ENCODE data around the gene WDR5. TPM values are rescaled to one million over a fixed set of nuclear protein-coding genes. Genes with fewer than 3 reads are reported as not detected.

Gene WDR5
- total and polyA plus RNA-seq, 10 donors = 13.8 to 31.3 (median 19.2) TPM

- H3K4me3 ChIP-seq = peak overlapping the region; percentile 74 to 95 (median 80)
- peak overlapping the region in 5 of 8 donors; percentile 43 to 94 (median 90) for H3K27ac ChIP-seq
- peaks cover 0 to 20% (median 17%) of the 10 kb centered on the region in 6 donors for H3K36me3 ChIP-seq
- H3K4me1 ChIP-seq = peaks cover 16 to 55% (median 48%) of the 10 kb centered on the region in 6 donors
- intact Hi-C loops (cut with DNase I; ENCODE audit: low total_unique reads) = loop anchor here (10.0 kb wide), 1 partner anchor 72 kb away; the partner anchor contains the start of gene BRD3
- no peaks in the 10 kb centered on the region for H3K9me3 ChIP-seq
- WGBS, 5 donors = 1 to 2% (median 1%) methylated on average over 62 to 93 of the region's 93 CpGs
- no peak for DNase-seq
- H3K27me3 ChIP-seq (replicated peaks in 1 of 7) = no peaks in the 10 kb centered on the region
- TF ChIP-seq POLR2AphosphoS5 (IDR thresholded peaks at IDR 0.05) (peak in 1 of 3 donors; percentile 36), CTCF (IDR thresholded peaks at IDR 0.05 in 8 of 11, conservative IDR thresholded peaks at IDR 0.05 in 3 of 11) (no peak)
Observed at GRCh38 chr9:134136118-134136995, 475 bp downstream of the WDR5 start.

GRCh38 chr9:134136996-134137299 lies 1.1 kb downstream of the WDR5 start:
- 49 to 60% (median 55%) methylated on average over 7 of the region's 7 CpGs for WGBS, 5 donors
- no peak for TF ChIP-seq CTCF (IDR thresholded peaks at IDR 0.05 in 8 of 11, conservative IDR thresholded peaks at IDR 0.05 in 3 of 11)
- TF ChIP-seq POLR2AphosphoS5 (IDR thresholded peaks at IDR 0.05) = no peak
- no peak for TF ChIP-seq POLR2A (IDR thresholded peaks at IDR 0.05)
- intact Hi-C loops (cut with DNase I; ENCODE audit: low total_unique reads) = loop anchor here (10.0 kb wide), 1 partner anchor 72 kb away; the partner anchor contains the start of gene BRD3
- peak overlapping the region; percentile 74 to 95 (median 80) for H3K4me3 ChIP-seq
- peak overlapping the region in 1 of 8 donors; percentile 94 for H3K27ac ChIP-seq
- H3K36me3 ChIP-seq = peaks cover 0 to 26% (median 23%) of the 10 kb centered on the region in 6 donors
- peaks cover 16 to 55% (median 48%) of the 10 kb centered on the region in 6 donors for H3K4me1 ChIP-seq
- no peaks in the 10 kb centered on the region for H3K27me3 ChIP-seq (replicated peaks in 1 of 7)
- no peaks in the 10 kb centered on the region for H3K9me3 ChIP-seq
- DNase-seq = no peak

- no peaks in the 10 kb centered on the region for H3K27me3 ChIP-seq (replicated peaks in 1 of 7)
- H3K9me3 ChIP-seq = no peaks in the 10 kb centered on the region
- H3K27ac ChIP-seq = no peak overlapping the region
- H3K36me3 ChIP-seq = peaks cover 0 to 39% (median 37%) of the 10 kb centered on the region in 6 donors
- no peak overlapping the region for H3K4me3 ChIP-seq
- intact Hi-C loops (cut with DNase I; ENCODE audit: low total_unique reads) = loop anchor here (10.0 kb wide), 1 partner anchor 73 kb away; the partner anchor contains the start of gene BRD3
- H3K4me1 ChIP-seq = peaks cover 16 to 55% (median 48%) of the 10 kb centered on the region in 6 donors
- TF ChIP-seq POLR2AphosphoS5 (IDR thresholded peaks at IDR 0.05) (no peak), POLR2A (IDR thresholded peaks at IDR 0.05) (no peak), CTCF (IDR thresholded peaks at IDR 0.05 in 8 of 11, conservative IDR thresholded peaks at IDR 0.05 in 3 of 11) (no peak)
- WGBS, 5 donors = 90 to 94% (median 93%) methylated on average over 10 of the region's 10 CpGs
- no peak for DNase-seq
Observed at GRCh38 chr9:134138292-134138691, 2.4 kb downstream of the WDR5 start.

GRCh38 chr9:134139081-134139480 lies 3.2 kb downstream of the WDR5 start:
- Histone ChIP-seq H3K36me3 (peaks cover under 1 to 47% (median 44%) of the 10 kb centered on the region in 6 donors), H3K4me1 (peaks cover 16 to 54% (median 44%) of the 10 kb centered on the region in 6 donors), H3K27ac (no peak overlapping the region), H3K9me3 (no peaks in the 10 kb centered on the region), H3K4me3 (no peak overlapping the region), H3K27me3 (replicated peaks in 1 of 7) (no peaks in the 10 kb centered on the region)
- intact Hi-C loops (cut with DNase I; ENCODE audit: low total_unique reads) = loop anchor here (10.0 kb wide), 1 partner anchor 74 kb away; the partner anchor contains the start of gene BRD3
- 69 to 81% (median 71%) methylated on average over 11 of the region's 11 CpGs for WGBS, 5 donors
- no peak for TF ChIP-seq POLR2AphosphoS5 (IDR thresholded peaks at IDR 0.05)
- TF ChIP-seq POLR2A (IDR thresholded peaks at IDR 0.05) = no peak
- no peak for DNase-seq

Data from spleen (tissue), 11 donors.